Vagina (tissue), 2 donors: Measurements from ENCODE around the gene KCNS1. TPM values are rescaled to one million over a fixed set of nuclear protein-coding genes. Genes with fewer than 3 reads are reported as not detected.

Source experiments
- DNase-seq, 2 donors: peaks; one replicate each; pipeline ENCODE4 v3.0.0-alpha.2; 2017; ENCODE audit errors: extremely low spot score in 2 of 2
- H3K27ac ChIP-seq: fragments of 200-600 bp; sonication (generic); one replicate; pipeline ENCODE4 v1.5.1; 2019
- H3K27me3 ChIP-seq: fragments of 200-600 bp; sonication (generic); one replicate; pipeline ENCODE4 v1.5.1; 2019
- H3K36me3 ChIP-seq, 2 donors: fragments of 200-600 bp; sonication (generic); one replicate each; pipeline ENCODE4 v1.5.1; 2017 to 2019
- H3K4me1 ChIP-seq: fragments of 200-600 bp; sonication (generic); one replicate; pipeline ENCODE4 v1.5.1; 2019
- H3K4me3 ChIP-seq, 2 donors: fragments of 200-600 bp; sonication (generic); 1 replicate in 1 of 2; 2 replicates in 1 of 2; pipeline ENCODE4 v1.5.1; 2016 to 2019
- H3K9me3 ChIP-seq: fragments of 200-600 bp; sonication (generic); one replicate; pipeline ENCODE4 v1.5.1; 2019
- CTCF ChIP-seq, 3 experiments: fragments of 450-650 bp in 2 of 3; fragments of 200-600 bp in 1 of 3; sonication (generic) in 1 of 3; IDR thresholded peaks; one replicate each; pipeline ENCODE4 v1.5.1; 2017 to 2019; ENCODE audit warnings: antibody characterized with exemption in 3 of 3, mild to moderate bottlenecking in 2 of 3, moderate library complexity in 2 of 3
- POLR2A ChIP-seq, 2 donors: fragments of 450-650 bp; IDR thresholded peaks; one replicate each; pipeline ENCODE4 v1.6.1; 2017; ENCODE audit warnings: antibody characterized with exemption in 2 of 2, mild to moderate bottlenecking in 2 of 2, moderate library complexity in 2 of 2
- POLR2AphosphoS5 ChIP-seq, 2 donors: sonication (generic); formaldehyde crosslinking; IDR thresholded peaks; one replicate each; pipeline ENCODE4 v1.9.0; 2017; ENCODE audit warnings: antibody characterized with exemption in 2 of 2, mild to moderate bottlenecking in 2 of 2, low read depth in 1 of 2; ENCODE audit not compliant: insufficient read depth in 1 of 2
- intact Hi-C: fragments of 100-400 bp; cut with DNase I; formaldehyde crosslinking; loops from one replicate; pipeline ENCODE4 v1.15.1; 2023
- total RNA-seq: library from RNA; depleted of rRNA; stranded (reverse); fragments of >200 nt; gene quantifications from one replicate; pipeline ENCODE4 v1.2.3, GENCODE V29; 2016

Gene KCNS1
- total RNA-seq, 1 donor from 2014 or later: not detected

- H3K4me1 ChIP-seq: peaks cover 7% of the 10 kb centered on the region
- H3K27ac ChIP-seq: no peak overlapping the region
- H3K27me3 ChIP-seq: no peaks in the 10 kb centered on the region
- TF ChIP-seq POLR2AphosphoS5 (IDR thresholded peaks at IDR 0.05; ENCODE audit: insufficient read depth in 1 of 2, low read depth in 1 of 2) (no peak), POLR2A (IDR thresholded peaks at IDR 0.05) (no peak), CTCF (IDR thresholded peaks at IDR 0.05) (no peak)
- no peaks in the 10 kb centered on the region for H3K9me3 ChIP-seq
- H3K4me3 ChIP-seq: no peak overlapping the region
- no peak for DNase-seq
- no peaks in the 10 kb centered on the region for H3K36me3 ChIP-seq
- intact Hi-C loops: no loop called here
Measured at GRCh38 chr20:45113865-45114264, 12.9 kb upstream of the KCNS1 start.

DNA sequence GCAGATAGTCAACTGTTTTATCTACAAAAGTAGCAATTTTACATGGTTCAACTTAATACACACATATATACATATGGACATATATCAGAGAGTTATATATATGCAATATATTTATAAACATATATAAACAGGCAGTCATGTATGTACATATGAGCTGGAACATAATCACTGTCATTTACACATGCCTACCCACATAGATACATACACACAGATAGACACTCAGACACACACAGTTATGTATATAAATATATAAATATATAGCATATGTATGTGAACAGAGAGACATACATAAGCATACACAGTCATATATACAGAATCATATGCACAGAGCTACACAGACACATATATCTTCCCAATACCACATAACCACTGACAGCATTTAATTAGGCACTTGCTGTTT is 11.8 kb upstream of the KCNS1 start:
- no peak overlapping the region for H3K4me3 ChIP-seq
- H3K27ac ChIP-seq: no peak overlapping the region
- intact Hi-C loops: no loop called here
- no peak for DNase-seq
- peaks cover 7% of the 10 kb centered on the region for H3K4me1 ChIP-seq
- no peak for TF ChIP-seq POLR2A (IDR thresholded peaks at IDR 0.05)
- no peaks in the 10 kb centered on the region for H3K9me3 ChIP-seq
- H3K27me3 ChIP-seq: no peaks in the 10 kb centered on the region
- H3K36me3 ChIP-seq: no peaks in the 10 kb centered on the region

DNA sequence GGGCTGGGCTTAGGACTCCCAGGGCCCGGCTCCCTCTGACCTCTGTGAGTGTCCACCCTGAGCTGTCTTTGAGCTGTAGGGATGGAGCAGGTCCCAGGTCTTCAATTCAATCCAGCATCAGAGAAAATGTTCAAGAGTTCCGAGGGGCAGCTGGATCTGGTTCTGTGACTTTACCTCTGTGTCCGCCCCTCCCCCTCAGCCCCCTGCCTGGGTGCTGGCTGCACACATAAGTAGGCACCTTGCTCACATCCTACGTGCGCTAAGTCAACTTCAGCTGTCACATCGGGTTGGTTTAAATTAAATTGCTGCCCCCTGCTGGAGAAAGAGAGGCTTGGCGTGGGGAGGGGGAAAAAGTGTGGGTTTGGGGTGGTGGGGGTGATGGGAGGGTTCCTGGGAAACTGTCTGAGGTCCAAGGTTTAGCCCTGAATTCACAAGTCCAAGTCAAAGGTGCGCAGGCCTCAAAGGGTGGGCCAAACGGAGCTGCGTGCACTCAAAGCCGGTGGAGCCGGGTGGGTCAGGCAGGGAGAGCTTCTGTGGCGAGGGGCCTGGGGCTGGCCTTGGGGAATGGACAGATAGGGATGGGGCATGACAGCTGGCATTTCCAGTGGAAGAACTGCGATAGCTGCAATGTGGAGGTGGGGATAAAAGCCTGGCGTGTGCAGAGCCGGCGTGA is 11.0 kb upstream of the KCNS1 start:
- peaks cover 7% of the 10 kb centered on the region for H3K4me1 ChIP-seq
- no peaks in the 10 kb centered on the region for H3K9me3 ChIP-seq
- intact Hi-C loops: no loop called here
- no peak overlapping the region for H3K27ac ChIP-seq
- TF ChIP-seq POLR2AphosphoS5 (IDR thresholded peaks at IDR 0.05; ENCODE audit: insufficient read depth in 1 of 2, low read depth in 1 of 2) (no peak), CTCF (IDR thresholded peaks at IDR 0.05) (peak in 1 of 3 experiments; percentile 15)
- no peaks in the 10 kb centered on the region for H3K27me3 ChIP-seq
- no peaks in the 10 kb centered on the region for H3K36me3 ChIP-seq
- H3K4me3 ChIP-seq: no peak overlapping the region
- DNase-seq: no peak

DNA sequence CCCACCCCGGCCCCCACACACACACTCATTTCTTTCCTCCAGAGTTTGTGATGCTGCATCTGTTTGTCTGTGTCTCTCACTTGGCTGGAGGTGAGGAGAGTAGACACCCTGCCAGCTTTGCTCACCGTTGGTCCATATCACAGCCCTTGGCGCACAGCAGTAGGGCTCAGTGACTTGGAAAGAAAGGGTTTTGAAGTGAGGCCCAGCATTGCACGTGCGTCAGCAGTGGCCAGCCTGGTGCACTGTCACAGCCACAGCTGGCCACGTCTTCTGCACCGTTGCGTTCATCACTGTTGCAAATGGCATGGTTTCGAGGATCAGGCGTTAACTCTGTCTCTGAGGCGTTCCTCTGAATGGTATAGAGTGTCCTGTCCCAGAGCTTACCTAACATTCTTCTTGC is 10.4 kb upstream of the KCNS1 start:
- Histone ChIP-seq H3K27me3 (no peaks in the 10 kb centered on the region), H3K9me3 (no peaks in the 10 kb centered on the region), H3K4me1 (peaks cover 7% of the 10 kb centered on the region), H3K27ac (no peak overlapping the region), H3K4me3 (no peak overlapping the region), H3K36me3 (no peaks in the 10 kb centered on the region)
- intact Hi-C loops: no loop called here
- TF ChIP-seq POLR2A (IDR thresholded peaks at IDR 0.05): no peak
- TF ChIP-seq POLR2AphosphoS5 (IDR thresholded peaks at IDR 0.05; ENCODE audit: insufficient read depth in 1 of 2, low read depth in 1 of 2): no peak
- TF ChIP-seq CTCF (IDR thresholded peaks at IDR 0.05): no peak
- DNase-seq: no peak

GRCh38 chr20:45110301-45110700 is 9.4 kb upstream of the KCNS1 start:
- Histone ChIP-seq H3K27ac (no peak overlapping the region), H3K36me3 (no peaks in the 10 kb centered on the region), H3K27me3 (no peaks in the 10 kb centered on the region), H3K4me1 (peaks cover 5% of the 10 kb centered on the region), H3K4me3 (no peak overlapping the region), H3K9me3 (no peaks in the 10 kb centered on the region)
- DNase-seq: no peak
- intact Hi-C loops: no loop called here
- TF ChIP-seq CTCF (IDR thresholded peaks at IDR 0.05) (no peak), POLR2A (IDR thresholded peaks at IDR 0.05) (no peak), POLR2AphosphoS5 (IDR thresholded peaks at IDR 0.05; ENCODE audit: insufficient read depth in 1 of 2, low read depth in 1 of 2) (no peak)
